ENCODE results near the gene TEX9.

DNA sequence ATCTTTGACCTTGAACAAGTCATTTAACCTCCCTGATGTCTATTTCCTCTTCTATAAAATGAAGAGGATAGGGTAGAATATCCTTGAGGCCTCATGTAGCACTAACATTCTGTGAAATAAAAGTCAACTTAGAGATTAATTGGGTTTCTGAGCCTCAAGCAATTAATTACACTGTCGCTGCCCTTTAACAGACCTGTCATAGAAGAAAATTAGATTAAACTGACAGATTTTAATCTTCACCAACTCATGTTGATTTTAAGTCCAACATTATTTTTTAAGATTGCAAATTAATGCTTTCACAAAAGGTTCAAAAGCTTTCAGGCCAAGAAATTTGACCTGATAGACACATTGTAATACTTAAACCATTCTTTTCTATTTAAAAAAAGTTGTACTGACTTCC lies 107.8 kb downstream of the TEX9 start:
- TF ChIP-seq POLR2A (IDR thresholded peaks at IDR 0.05) (no peak), CTCF (IDR thresholded peaks at IDR 0.05) (no peak)
